Breast epithelium (tissue), 3 donors: Measurements from ENCODE around the gene ABHD16B.

Experiments
- CTCF ChIP-seq, 3 donors: fragments of 450-650 bp; IDR thresholded peaks; one replicate each; pipeline ENCODE4 v1.5.1; 2016 to 2017; ENCODE audit warnings: antibody characterized with exemption in 3 of 3, mild to moderate bottlenecking in 3 of 3, moderate library complexity in 3 of 3
- POLR2AphosphoS5 ChIP-seq, 3 donors: sonication (generic); formaldehyde crosslinking; IDR thresholded peaks; one replicate each; pipeline ENCODE4 v1.6.1; 2017; ENCODE audit warnings: antibody characterized with exemption in 3 of 3

GRCh38 chr20:63882257-63883200 is 21.2 kb downstream of the ABHD16B start:
- TF ChIP-seq CTCF (IDR thresholded peaks at IDR 0.05) (no peak), POLR2AphosphoS5 (IDR thresholded peaks at IDR 0.05) (no peak)
